Activated CD8-positive, alpha-beta T cell treated with anti-CD3 and anti-CD28 coated beads for 36 hours (primary cell): ENCODE measurements around the gene RIMS1. TPM values are rescaled to one million over a fixed set of nuclear protein-coding genes. Genes with fewer than 3 reads are reported as not detected.

Source experiments
- ATAC-seq: fragments of 200-7000 bp; cut with Tn5 transposase; one replicate; pipeline ENCODE4 v1.10.0; 2021; ENCODE audit warnings: mild to moderate bottlenecking, moderate library complexity
- CTCF ChIA-PET: fragments of 350-600 bp; sonication (Branson Sonifier 250); formaldehyde crosslinking; loops from one replicate; lab custom pipeline; 2021; ENCODE audit warnings: antibody characterized with exemption; lab: Charles Lee
- POLR2A ChIA-PET: fragments of 350-600 bp; sonication (Branson Sonifier 250); formaldehyde crosslinking; loops from one replicate; lab custom pipeline; 2021; ENCODE audit warnings: antibody characterized with exemption; lab: Charles Lee
- DNase-seq: peaks from one replicate; pipeline ENCODE4 v3.0.0-alpha.2; 2020
- H3K27ac Mint-ChIP-seq: one replicate; pipeline ENCODE4 v1.8.0; 2021; ENCODE audit warnings: mild to moderate bottlenecking, mixed read lengths
- H3K27me3 Mint-ChIP-seq: one replicate; pipeline ENCODE4 v1.8.0; 2021; ENCODE audit warnings: mixed read lengths
- H3K36me3 Mint-ChIP-seq: one replicate; pipeline ENCODE4 v1.8.0; 2021; ENCODE audit warnings: low read depth, mixed read lengths
- H3K4me1 Mint-ChIP-seq: one replicate; pipeline ENCODE4 v1.8.0; 2021; ENCODE audit warnings: low read depth, mixed read lengths
- H3K4me3 Mint-ChIP-seq: one replicate; pipeline ENCODE4 v1.8.0; 2021; ENCODE audit warnings: mild to moderate bottlenecking, moderate library complexity, mixed read lengths
- H3K9me3 Mint-ChIP-seq: one replicate; pipeline ENCODE4 v1.8.0; 2021; ENCODE audit warnings: mixed read lengths
- intact Hi-C: fragments of 100-400 bp; cut with micrococcal nuclease; formaldehyde crosslinking; loops from one replicate; pipeline ENCODE4 v1.10.0; 2022
- total RNA-seq, 2 experiments: library from RNA; stranded (reverse); gene quantifications; one replicate each; pipeline ENCODE4 v1.2.3, GENCODE V29; 2021
- TF ChIP-seq, protein P1 (sequence below): fragments of 200-600 bp; IDR thresholded peaks from one replicate; pipeline ENCODE4 v1.8.0; 2022; ENCODE audit warnings: antibody characterized with exemption, mild to moderate bottlenecking

RIMS1 gene
- total RNA-seq, 2 experiments from 2014 or later = not detected

DNA sequence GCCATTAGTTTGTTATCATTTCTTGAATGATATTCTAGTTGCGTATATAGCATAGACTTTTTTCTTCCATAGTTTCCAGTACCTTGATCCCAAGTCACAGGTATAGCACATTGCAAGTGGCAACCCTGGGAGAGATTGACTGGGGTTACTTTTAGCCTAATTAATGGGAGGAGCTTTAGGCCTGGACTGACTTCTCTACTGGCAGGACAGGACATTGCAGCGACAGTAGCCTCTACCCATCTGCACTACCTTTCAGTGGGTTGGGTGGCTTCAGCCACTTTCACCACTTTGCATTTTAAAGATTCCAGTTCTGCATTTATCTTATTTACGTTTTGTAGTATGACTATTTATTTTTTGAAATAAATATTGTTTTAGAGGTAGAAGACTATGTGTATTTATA lies 320.3 kb downstream of the RIMS1 start:
- H3K27ac Mint-ChIP-seq = no peak overlapping the region
- no peaks in the 10 kb centered on the region for H3K9me3 Mint-ChIP-seq
- ATAC-seq = no peak
- no peaks in the 10 kb centered on the region for H3K36me3 Mint-ChIP-seq
- intact Hi-C loops = no loop called here
- H3K27me3 Mint-ChIP-seq = no peaks in the 10 kb centered on the region
- no peak for DNase-seq
- ChIA-PET POLR2A (interaction anchor here (0.6 kb wide), 1 partner anchor 417 kb away, joined by 3 read pairs; no protein-coding TSS in a partner anchor), CTCF (no interaction called here)
- H3K4me3 Mint-ChIP-seq = no peak overlapping the region
- TF ChIP-seq, protein P1, sequence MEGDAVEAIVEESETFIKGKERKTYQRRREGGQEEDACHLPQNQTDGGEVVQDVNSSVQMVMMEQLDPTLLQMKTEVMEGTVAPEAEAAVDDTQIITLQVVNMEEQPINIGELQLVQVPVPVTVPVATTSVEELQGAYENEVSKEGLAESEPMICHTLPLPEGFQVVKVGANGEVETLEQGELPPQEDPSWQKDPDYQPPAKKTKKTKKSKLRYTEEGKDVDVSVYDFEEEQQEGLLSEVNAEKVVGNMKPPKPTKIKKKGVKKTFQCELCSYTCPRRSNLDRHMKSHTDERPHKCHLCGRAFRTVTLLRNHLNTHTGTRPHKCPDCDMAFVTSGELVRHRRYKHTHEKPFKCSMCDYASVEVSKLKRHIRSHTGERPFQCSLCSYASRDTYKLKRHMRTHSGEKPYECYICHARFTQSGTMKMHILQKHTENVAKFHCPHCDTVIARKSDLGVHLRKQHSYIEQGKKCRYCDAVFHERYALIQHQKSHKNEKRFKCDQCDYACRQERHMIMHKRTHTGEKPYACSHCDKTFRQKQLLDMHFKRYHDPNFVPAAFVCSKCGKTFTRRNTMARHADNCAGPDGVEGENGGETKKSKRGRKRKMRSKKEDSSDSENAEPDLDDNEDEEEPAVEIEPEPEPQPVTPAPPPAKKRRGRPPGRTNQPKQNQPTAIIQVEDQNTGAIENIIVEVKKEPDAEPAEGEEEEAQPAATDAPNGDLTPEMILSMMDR = no peak
- no peaks in the 10 kb centered on the region for H3K4me1 Mint-ChIP-seq

DNA sequence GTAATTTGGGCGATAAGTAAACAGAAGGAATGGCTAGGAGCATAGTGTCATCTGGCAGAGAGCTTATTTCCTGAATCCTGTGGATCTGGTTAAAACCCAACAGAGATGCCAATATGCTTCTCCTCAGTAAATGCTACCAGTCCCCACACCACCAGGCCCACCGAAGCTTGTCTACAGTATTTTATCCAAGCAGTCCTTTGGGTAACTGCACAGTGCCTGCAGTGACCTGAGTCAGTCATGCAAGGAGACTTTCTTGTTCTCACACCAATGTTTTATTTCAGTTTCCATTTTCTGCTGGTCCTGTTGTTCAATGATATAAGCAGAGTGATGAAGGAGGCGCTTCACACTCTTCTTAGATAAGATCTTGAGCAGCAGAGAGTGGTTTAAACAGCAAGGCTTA lies 326.3 kb downstream of the RIMS1 start:
- Mint-ChIP-seq H3K27ac (no peak overlapping the region), H3K27me3 (no peaks in the 10 kb centered on the region), H3K4me3 (no peak overlapping the region), H3K36me3 (no peaks in the 10 kb centered on the region), H3K9me3 (no peaks in the 10 kb centered on the region), H3K4me1 (no peaks in the 10 kb centered on the region)
- ChIA-PET POLR2A (no interaction called here), CTCF (no interaction called here)
- intact Hi-C loops = no loop called here
- ATAC-seq (no peak), DNase-seq (no peak)
- TF ChIP-seq, protein P1 = no peak

DNA sequence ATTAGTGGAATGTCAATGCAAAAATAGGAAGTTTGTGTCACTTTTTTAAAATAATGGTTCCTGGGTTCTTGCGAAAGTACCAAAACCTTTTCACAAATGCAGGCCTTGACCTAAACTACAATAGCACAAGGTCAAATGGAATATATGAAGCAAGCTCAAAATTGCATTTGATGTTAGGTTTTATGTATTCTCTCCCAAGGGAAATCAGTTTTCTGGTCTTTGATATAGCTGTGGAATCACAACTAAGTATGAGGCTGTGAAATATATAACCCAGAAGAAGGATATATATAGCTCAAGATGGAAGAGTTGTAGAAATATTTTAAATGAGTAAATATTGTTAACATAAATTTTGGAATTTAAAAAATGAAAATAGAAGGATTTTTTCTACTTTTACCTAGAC lies 327.3 kb downstream of the RIMS1 start:
- H3K27ac Mint-ChIP-seq = no peak overlapping the region
- no peaks in the 10 kb centered on the region for H3K9me3 Mint-ChIP-seq
- intact Hi-C loops = no loop called here
- H3K4me3 Mint-ChIP-seq = no peak overlapping the region
- ChIA-PET POLR2A (no interaction called here), CTCF (no interaction called here)
- ATAC-seq = no peak
- no peaks in the 10 kb centered on the region for H3K36me3 Mint-ChIP-seq
- TF ChIP-seq, protein P1 = no peak
- H3K27me3 Mint-ChIP-seq = no peaks in the 10 kb centered on the region
- DNase-seq = no peak
- no peaks in the 10 kb centered on the region for H3K4me1 Mint-ChIP-seq

DNA sequence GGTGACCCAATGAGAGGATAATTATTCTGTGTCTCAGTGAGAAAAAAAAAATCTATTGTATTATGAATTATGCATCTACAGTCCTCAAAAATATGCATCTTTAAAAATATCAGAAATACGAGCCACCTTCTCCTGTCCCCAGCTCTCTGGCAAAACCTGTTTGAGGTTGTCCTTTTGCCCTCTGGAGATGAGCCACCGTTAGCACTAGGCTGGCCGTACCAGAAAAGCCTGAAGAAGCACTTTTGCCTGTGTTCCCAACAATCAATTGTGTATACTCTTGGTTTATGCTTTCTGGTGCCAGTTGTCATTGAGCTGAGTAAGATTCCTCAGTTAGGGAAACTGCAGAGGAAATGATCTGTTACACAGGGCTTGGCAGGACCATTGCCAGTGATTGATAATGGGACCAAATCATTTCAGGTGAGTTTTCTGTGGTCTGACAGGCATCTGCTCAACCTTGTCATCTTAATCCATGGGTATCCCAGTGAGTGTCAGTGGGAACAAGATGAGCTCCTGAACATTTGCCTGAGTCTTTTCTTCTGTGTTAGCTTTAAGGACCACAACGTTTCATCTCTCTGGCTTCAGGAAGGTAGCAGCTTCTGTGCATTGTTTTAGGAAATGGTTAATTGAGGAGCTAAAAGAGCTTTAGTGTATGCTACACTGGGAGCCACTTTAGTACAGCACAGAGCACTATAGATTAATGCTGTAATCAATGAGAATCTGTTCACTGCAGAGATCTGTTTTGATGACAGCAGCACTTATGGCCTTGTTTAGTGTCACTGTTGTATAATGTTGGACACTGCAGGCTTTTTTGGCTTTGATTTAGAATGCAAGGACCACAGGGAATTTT lies 330.1 kb downstream of the RIMS1 start:
- CTCF ChIA-PET = no interaction called here
- H3K36me3 Mint-ChIP-seq = no peaks in the 10 kb centered on the region

DNA sequence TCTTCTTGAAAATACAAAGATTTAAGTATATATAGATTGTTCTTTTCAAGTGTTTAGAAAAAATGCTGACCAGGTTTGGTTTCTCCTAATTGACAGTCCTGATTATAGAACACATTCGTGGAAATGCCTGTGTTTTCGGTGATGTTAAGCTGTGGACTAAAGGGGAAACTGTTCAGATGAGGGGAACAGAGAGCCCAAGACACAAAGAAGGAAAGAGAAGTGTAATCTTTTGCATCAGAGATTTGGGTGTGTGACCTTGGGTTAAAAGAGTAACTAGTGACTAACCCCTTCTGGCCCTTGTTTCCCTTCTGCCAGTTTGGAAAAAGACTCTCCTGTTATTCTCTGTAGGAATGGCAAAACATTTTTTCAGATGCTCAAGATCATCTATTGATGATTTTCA lies 331.3 kb downstream of the RIMS1 start:
- H3K27ac Mint-ChIP-seq = no peak overlapping the region
- DNase-seq = no peak
- no peaks in the 10 kb centered on the region for H3K9me3 Mint-ChIP-seq
- intact Hi-C loops = no loop called here
- no peak overlapping the region for H3K4me3 Mint-ChIP-seq
- H3K36me3 Mint-ChIP-seq = no peaks in the 10 kb centered on the region
- CTCF ChIA-PET = no interaction called here
- no peaks in the 10 kb centered on the region for H3K4me1 Mint-ChIP-seq
- POLR2A ChIA-PET = no interaction called here
- no peak for ATAC-seq
- no peaks in the 10 kb centered on the region for H3K27me3 Mint-ChIP-seq
- TF ChIP-seq, protein P1 = no peak

More for the DNA sequence above, 330.1 kb downstream of the RIMS1 start:
- TF ChIP-seq, protein P1 = no peak
- ATAC-seq (no peak), DNase-seq (no peak)
- Mint-ChIP-seq H3K4me3 (no peak overlapping the region), H3K4me1 (no peaks in the 10 kb centered on the region), H3K27me3 (no peaks in the 10 kb centered on the region), H3K27ac (no peak overlapping the region), H3K9me3 (no peaks in the 10 kb centered on the region)
- intact Hi-C loops = no loop called here
- POLR2A ChIA-PET = no interaction called here
